Liver (tissue), 3 donors: ENCODE data around the gene DONSON.

ENCODE experiments used
- CTCF ChIP-seq: fragments of 150-350 bp; IDR thresholded peaks from 2 replicates; pipeline ENCODE4 v1.5.1; 2017; ENCODE audit warnings: improper control_type of control experiment, low read depth, low read length; ENCODE audit not compliant: missing input control
- EGR1 ChIP-seq, 2 donors: IDR thresholded peaks; 2 replicates each; pipeline ENCODE4 v1.6.1; 2016 to 2018; ENCODE audit warnings: antibody characterized with exemption in 2 of 2, low read depth in 2 of 2
- FOXA1 ChIP-seq: IDR thresholded peaks from 2 replicates; pipeline ENCODE4 v1.6.1; 2016; ENCODE audit warnings: antibody characterized with exemption
- SP1 ChIP-seq: IDR thresholded peaks from 2 replicates; pipeline ENCODE4 v1.6.1; 2018; ENCODE audit warnings: antibody characterized with exemption, mild to moderate bottlenecking
- YY1 ChIP-seq: IDR thresholded peaks from 2 replicates; pipeline ENCODE4 v1.6.1; 2016; ENCODE audit warnings: antibody characterized with exemption, mild to moderate bottlenecking
- TF ChIP-seq, protein P1 (sequence below): IDR thresholded peaks from 2 replicates; pipeline ENCODE4 v1.6.1; 2016; ENCODE audit warnings: antibody characterized with exemption, mild to moderate bottlenecking
- donor health status: healthy.
- donor health status: healthy.

DNA sequence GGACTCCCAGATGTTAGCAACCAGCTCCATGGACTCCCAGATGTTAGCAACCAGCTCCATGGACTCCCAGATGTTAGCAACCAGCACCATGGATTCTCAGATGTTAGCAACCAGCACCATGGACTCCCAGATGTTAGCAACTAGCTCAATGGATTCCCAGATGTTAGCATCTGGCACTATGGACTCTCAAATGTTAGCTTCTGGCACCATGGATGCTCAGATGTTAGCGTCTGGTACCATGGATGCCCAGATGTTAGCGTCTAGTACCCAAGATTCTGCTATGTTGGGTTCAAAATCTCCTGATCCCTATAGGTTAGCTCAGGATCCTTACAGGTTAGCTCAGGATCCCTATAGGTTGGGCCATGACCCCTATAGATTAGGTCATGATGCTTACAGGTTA is 36.8 kb downstream of the DONSON start:
- no peak for TF ChIP-seq FOXA1
- no peak for TF ChIP-seq CTCF
- TF ChIP-seq, protein P1, sequence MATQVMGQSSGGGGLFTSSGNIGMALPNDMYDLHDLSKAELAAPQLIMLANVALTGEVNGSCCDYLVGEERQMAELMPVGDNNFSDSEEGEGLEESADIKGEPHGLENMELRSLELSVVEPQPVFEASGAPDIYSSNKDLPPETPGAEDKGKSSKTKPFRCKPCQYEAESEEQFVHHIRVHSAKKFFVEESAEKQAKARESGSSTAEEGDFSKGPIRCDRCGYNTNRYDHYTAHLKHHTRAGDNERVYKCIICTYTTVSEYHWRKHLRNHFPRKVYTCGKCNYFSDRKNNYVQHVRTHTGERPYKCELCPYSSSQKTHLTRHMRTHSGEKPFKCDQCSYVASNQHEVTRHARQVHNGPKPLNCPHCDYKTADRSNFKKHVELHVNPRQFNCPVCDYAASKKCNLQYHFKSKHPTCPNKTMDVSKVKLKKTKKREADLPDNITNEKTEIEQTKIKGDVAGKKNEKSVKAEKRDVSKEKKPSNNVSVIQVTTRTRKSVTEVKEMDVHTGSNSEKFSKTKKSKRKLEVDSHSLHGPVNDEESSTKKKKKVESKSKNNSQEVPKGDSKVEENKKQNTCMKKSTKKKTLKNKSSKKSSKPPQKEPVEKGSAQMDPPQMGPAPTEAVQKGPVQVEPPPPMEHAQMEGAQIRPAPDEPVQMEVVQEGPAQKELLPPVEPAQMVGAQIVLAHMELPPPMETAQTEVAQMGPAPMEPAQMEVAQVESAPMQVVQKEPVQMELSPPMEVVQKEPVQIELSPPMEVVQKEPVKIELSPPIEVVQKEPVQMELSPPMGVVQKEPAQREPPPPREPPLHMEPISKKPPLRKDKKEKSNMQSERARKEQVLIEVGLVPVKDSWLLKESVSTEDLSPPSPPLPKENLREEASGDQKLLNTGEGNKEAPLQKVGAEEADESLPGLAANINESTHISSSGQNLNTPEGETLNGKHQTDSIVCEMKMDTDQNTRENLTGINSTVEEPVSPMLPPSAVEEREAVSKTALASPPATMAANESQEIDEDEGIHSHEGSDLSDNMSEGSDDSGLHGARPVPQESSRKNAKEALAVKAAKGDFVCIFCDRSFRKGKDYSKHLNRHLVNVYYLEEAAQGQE: no peak
- no peak for TF ChIP-seq YY1
- no peak for TF ChIP-seq EGR1 (IDR thresholded peaks at IDR 0.05; ENCODE audit: low read depth in 2 of 2)
- no peak for TF ChIP-seq SP1
